CD4-positive, alpha-beta T cell treated with Interleukin-10 for 1 hour (primary cell): ENCODE data around the gene RPS15A.
"Not testable (repeated sequence)": the region's sequence is repeated elsewhere in the genome, so short reads cannot be mapped to it uniquely, and the experiment has no call there.

Experiments
- DNase-seq: peaks from one replicate; pipeline ENCODE4 v3.0.0-alpha.2; 2020

RPS15A gene

GRCh38 chr16:18740027-18740426, 50.1 kb downstream of the RPS15A start:
- DNase-seq: not testable (repeated sequence)

DNA sequence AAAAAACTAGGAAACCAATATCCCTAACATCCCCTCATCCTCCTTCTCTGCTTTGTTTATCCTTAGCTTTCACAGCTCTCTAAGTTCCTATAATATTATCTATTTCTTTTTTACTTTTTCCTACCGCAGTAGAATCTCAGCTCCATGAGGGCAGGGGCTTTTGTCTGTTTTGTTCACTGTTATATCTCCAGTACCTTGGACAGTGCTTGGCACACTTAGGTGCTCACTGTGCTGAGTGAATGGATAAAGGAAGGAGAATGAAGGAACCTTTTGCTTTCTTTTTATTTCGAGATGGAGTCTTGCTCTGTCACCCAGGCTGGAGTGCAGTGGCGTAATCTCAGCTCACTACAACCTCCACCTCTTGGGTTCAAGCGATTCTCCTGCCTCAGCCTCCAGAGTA, 51.4 kb downstream of the RPS15A start:
- DNase-seq: not testable (repeated sequence)

GRCh38 chr16:18734279-18734678, 55.9 kb downstream of the RPS15A start:
- not testable (repeated sequence) for DNase-seq
